ENCODE data around the gene MTX2. TPM values are rescaled to one million over a fixed set of nuclear protein-coding genes. Genes with fewer than 3 reads are reported as not detected.

Gene MTX2
- total RNA-seq, 1 experiment from 2014 or later = 28.7 TPM

GRCh38 chr2:176291335-176291734, 22.1 kb downstream of the MTX2 start:
- ChIA-PET POLR2A (no interaction called here), CTCF (no interaction called here)
- Histone ChIP-seq H3K27me3 (ENCODE audit: control insufficient read depth, insufficient read depth, low read length) (no peaks in the 10 kb centered on the region), H3K4me3 (ENCODE audit: low read depth in 2 of 2, low read length in 2 of 2) (no peak overlapping the region), H3K36me3 (ENCODE audit: control insufficient read depth, insufficient read depth, low read length) (no peaks in the 10 kb centered on the region), H3K27ac (ENCODE audit: low read length) (no peak overlapping the region), H3K4me1 (ENCODE audit: control insufficient read depth, insufficient read depth, low read length) (peaks cover 3% of the 10 kb centered on the region; the same call in 1 of the 2 replicates), H3K9me3 (ENCODE audit: control insufficient read depth, insufficient read depth, low read depth, low read length) (no peaks in the 10 kb centered on the region)
- no TSS peak for BruUV-seq (replicated peaks)
- TF ChIP-seq TCF7L2 (IDR thresholded peaks at IDR 0.05; ENCODE audit: low read depth, low read length) (no peak), CTCF (IDR thresholded peaks at IDR 0.05) (no peak), POLR2AphosphoS5 (IDR thresholded peaks at IDR 0.05; ENCODE audit: low read depth, low read length) (no peak)
- no peak for ATAC-seq
- in situ Hi-C loops (cut with HindIII; ENCODE audit: low pct_unique_long_range_greater_than_20kb, low sequenced_read_pairs) = no loop called here
- intact Hi-C loops (cut with micrococcal nuclease; ENCODE audit: unreplicated experiment) = no loop called here
- DNase-seq (ENCODE audit: low read depth, low spot score) = no peak

- no peak for DNase-seq (ENCODE audit: low read depth, low spot score)
Measured at GRCh38 chr2:176291809-176292283, 22.6 kb downstream of the MTX2 start.

More at GRCh38 chr2:176291809-176292283, 22.6 kb downstream of the MTX2 start:
- Histone ChIP-seq H3K27me3 (ENCODE audit: control insufficient read depth, insufficient read depth, low read length) (no peaks in the 10 kb centered on the region), H3K9me3 (ENCODE audit: control insufficient read depth, insufficient read depth, low read depth, low read length) (no peaks in the 10 kb centered on the region), H3K4me3 (ENCODE audit: low read depth in 2 of 2, low read length in 2 of 2) (no peak overlapping the region), H3K4me1 (ENCODE audit: control insufficient read depth, insufficient read depth, low read length) (peaks cover 3% of the 10 kb centered on the region; the same call in 1 of the 2 replicates), H3K27ac (ENCODE audit: low read length) (no peak overlapping the region), H3K36me3 (ENCODE audit: control insufficient read depth, insufficient read depth, low read length) (no peaks in the 10 kb centered on the region)
- no peak for ATAC-seq
- ChIA-PET POLR2A (no interaction called here), CTCF (no interaction called here)
- BruUV-seq (replicated peaks) = no TSS peak
- intact Hi-C loops (cut with micrococcal nuclease; ENCODE audit: unreplicated experiment) = no loop called here
- TF ChIP-seq CTCF (IDR thresholded peaks at IDR 0.05) (no peak), REST (IDR thresholded peaks at IDR 0.05; ENCODE audit: insufficient read depth in 1 of 2, low read depth in 2 of 2, low read length in 1 of 2) (no peak), TCF7L2 (IDR thresholded peaks at IDR 0.05; ENCODE audit: low read depth, low read length) (no peak), SIN3A (IDR thresholded peaks at IDR 0.05; ENCODE audit: borderline replicate concordance, insufficient read depth, low read depth, low read length) (no peak), POLR2AphosphoS5 (IDR thresholded peaks at IDR 0.05; ENCODE audit: low read depth, low read length) (no peak)
- in situ Hi-C loops (cut with HindIII; ENCODE audit: low pct_unique_long_range_greater_than_20kb, low sequenced_read_pairs) = no loop called here

Data from Panc1 (cell line).